ENCODE results near the gene BTG4.

Gene BTG4

GRCh38 chr11:111537336-111537860 is 25.2 kb upstream of the BTG4 start:
- DNase-seq (ENCODE audit: low read depth in 3 of 3) = no peak

- no peak for DNase-seq (ENCODE audit: low read depth in 3 of 3)
Measured at GRCh38 chr11:111535281-111535680, 23.1 kb upstream of the BTG4 start.

DNA sequence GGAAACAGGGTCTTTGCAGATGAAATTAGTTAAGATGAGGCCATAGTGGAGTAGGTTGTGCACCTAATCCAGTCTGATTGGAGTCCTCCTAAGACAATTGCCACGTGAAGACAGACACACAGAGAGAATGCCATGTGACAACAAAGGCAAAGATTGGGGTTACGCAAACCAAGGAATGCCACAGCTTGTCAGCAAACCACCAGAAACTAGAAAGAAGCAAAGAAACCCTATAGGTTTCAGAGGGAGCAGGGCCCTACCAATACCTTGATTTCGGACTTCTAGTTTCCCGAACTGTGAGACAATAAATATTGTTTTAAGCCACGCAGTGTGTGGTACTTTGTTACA is 20.2 kb upstream of the BTG4 start:
- no peak for DNase-seq (ENCODE audit: low read depth in 3 of 3)

DNA sequence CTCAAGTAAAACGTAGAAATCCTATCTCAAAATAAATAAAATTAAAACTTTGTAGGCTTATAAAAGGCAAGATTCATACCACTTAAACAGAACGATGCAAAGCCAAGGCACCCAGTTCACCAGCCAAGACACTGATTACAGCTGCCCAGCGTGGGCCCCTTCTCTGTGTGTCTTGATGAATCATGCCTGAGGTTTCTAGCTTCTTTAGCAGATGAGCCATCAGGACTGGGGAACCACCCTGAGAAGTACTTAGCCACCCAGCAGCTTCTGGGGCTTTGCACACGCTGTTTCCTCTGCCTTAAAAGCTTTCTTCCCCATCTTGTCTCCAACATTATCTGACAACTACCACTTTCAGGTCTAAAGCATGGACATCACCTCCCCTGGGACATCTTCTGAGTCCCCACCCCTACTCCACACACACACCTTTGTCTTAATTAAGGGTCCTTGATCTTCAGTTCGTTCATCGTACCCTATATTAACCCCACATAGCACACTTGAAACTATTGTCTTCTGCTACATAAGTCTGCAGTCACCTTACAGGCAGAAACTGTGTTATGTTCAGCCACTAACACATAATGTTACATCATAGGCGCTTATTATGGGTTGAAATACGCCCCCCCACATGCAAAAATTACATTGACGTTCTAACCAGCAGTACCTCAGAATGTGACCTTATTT is 19.6 kb upstream of the BTG4 start:
- peak; percentile 44 to 67 (median 62) for DNase-seq (ENCODE audit: low read depth in 3 of 3)

DNA sequence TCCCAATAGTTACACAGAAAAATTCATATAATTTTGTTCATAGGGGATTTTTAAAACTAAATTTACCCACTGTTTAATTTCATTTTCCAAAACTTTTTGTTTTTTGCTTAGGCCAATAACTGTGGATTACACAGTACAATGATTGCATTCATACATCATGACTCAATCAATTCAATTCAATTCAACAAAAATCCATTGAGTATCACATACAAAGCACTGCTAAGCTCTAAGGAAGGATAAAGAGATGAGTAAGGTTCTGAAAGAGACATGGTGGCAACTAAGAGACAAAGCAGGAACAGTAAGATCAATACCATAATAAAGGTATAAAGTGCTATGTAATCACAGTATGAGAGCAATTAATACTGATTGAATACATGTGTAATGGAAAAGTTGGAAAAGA is 18.9 kb upstream of the BTG4 start:
- DNase-seq (ENCODE audit: low read depth in 3 of 3) = no peak

- no peak for DNase-seq (ENCODE audit: low read depth in 3 of 3)
Measured at GRCh38 chr11:111530091-111530490, 17.9 kb upstream of the BTG4 start.

GRCh38 chr11:111528557-111528956 is 16.4 kb upstream of the BTG4 start:
- DNase-seq (ENCODE audit: low read depth in 3 of 3) = no peak

DNA sequence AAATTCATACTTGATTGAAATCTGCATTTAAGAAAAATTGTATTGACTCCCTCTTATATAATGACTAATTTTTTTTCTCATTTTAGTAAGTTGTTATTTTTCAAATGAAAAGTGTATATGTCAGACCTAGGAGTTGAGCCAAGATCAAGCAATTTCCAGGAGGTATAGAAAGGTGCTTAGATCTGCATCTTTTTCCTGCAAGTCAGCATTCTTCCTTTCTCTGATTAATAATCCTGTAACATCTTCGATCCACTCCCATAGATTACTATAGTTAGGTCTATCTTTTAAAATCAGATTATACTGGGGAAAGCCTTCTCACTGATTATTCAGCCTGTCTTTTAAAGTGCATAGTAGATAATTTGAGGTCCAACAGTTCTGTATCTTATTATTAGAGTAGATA is 15.1 kb upstream of the BTG4 start:
- DNase-seq (ENCODE audit: low read depth in 3 of 3) = no peak

- no peak for DNase-seq (ENCODE audit: low read depth in 3 of 3)
Measured at GRCh38 chr11:111526501-111526900, 14.3 kb upstream of the BTG4 start.

GRCh38 chr11:111525456-111525855 is 13.3 kb upstream of the BTG4 start:
- DNase-seq (ENCODE audit: low read depth in 3 of 3) = no peak

GRCh38 chr11:111524056-111524455 is 11.9 kb upstream of the BTG4 start:
- no peak for DNase-seq (ENCODE audit: low read depth in 3 of 3)

DNA sequence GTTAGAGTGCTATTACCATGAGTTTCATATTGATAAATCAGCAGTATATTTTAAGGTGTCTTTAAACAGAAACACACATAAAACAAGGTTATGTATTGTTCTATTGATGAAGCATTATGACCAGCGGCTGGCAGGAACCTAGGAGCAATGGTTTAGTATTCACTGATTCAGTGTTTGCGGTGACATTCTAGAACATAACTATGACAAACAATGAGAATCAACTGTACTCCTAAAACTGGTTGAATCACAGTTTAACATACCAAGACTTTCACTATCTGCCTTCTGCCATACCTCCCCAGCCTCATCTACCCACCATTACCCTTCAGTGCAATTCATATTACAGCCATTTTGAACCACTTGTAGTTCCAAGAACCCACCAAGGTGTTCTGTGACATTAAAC is 11.2 kb upstream of the BTG4 start:
- DNase-seq (ENCODE audit: low read depth in 3 of 3) = no peak

DNA sequence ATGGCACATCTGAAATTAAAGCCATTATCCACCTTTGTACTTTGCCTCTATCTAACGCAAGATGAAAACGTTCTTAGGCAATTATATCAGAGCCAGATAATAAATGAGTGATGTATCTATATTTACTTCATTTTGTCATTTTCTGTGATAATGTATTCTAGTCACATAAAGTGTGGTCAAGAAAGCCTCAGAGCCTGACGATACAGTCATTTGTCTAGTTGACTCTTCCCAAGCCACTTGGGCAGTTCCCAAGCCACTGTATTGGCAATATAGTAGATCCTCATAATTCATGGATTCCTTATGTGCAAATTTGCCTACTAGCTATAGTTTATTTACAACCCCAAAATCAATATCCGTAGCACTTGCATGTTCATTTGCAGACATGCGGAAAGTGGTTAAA is 10.2 kb upstream of the BTG4 start:
- no peak for DNase-seq (ENCODE audit: low read depth in 3 of 3)

- no peak for DNase-seq (ENCODE audit: low read depth in 3 of 3)
Measured at GRCh38 chr11:111521135-111521534, 8.9 kb upstream of the BTG4 start.

DNA sequence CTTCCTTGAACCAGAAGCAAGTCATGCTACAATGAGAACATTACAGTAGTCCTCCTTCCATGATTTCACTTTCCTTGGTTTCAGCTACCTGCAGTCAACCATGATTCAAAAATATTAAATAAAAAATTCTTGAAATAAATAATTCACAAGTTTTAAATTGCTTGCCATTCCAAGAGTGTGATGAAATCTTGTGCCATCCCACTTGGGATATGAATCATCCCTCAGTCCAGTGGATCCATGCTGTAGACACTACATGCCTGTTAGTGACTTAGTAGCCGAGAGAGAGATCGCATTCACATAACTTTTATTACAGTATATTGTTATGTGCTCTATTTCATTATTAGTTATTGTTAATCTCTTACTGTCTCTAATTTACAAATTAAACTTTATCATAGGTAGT is 8.4 kb upstream of the BTG4 start:
- no peak for DNase-seq (ENCODE audit: low read depth in 3 of 3)

- no peak for DNase-seq (ENCODE audit: low read depth in 3 of 3)
Measured at GRCh38 chr11:111518668-111519067, 6.5 kb upstream of the BTG4 start.

- no peak for DNase-seq (ENCODE audit: low read depth in 3 of 3)
Measured at GRCh38 chr11:111515591-111515990, 3.4 kb upstream of the BTG4 start.

GRCh38 chr11:111514216-111515031 is 2.2 kb upstream of the BTG4 start, which contains the start of gene HOATZ:
TSS of gene HOATZ (plus strand) at chr11:111514778. CDS start at chr11:111514785, 7 bp downstream.
- DNase-seq (ENCODE audit: low read depth in 3 of 3) = no peak

- DNase-seq (ENCODE audit: low read depth in 3 of 3) = no peak
Measured at GRCh38 chr11:111513240-111513605, 1.0 kb upstream of the BTG4 start.

DNA sequence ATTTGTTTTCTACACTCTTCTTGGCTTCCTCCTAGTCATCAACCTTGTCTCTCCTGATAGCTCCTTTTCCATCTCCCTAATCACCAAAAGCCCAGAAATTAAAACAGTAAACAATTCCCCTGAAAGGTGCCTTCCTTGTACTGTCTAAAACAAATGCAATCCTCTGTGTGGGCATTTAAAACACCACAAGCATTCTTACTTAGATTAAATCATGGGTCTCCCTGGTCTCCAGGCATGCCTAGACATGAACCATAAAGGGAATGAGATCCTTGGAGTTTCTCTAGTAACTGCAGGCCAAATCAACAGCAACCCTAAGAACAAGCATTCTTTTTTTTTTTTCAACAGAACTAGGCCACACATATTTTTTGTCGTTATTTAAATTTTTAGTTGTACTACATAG is 1.9 kb downstream of the BTG4 start:
- DNase-seq (ENCODE audit: low read depth in 3 of 3) = no peak

GRCh38 chr11:111502611-111503010 is 9.6 kb downstream of the BTG4 start:
- DNase-seq (ENCODE audit: low read depth in 3 of 3) = no peak

- DNase-seq (ENCODE audit: low read depth in 3 of 3) = no peak
Measured at GRCh38 chr11:111500481-111500880, 11.7 kb downstream of the BTG4 start.

GRCh38 chr11:111499483-111499882 is 12.7 kb downstream of the BTG4 start:
- no peak for DNase-seq (ENCODE audit: low read depth in 3 of 3)
